ENCODE measurements around the gene NPS. TPM values are rescaled to one million over a fixed set of nuclear protein-coding genes. Genes with fewer than 3 reads are reported as not detected.

NPS gene
- total and polyA plus RNA-seq, 3 donors from 2014 or later: not detected

GRCh38 chr10:127570036-127570435 lies 20.9 kb downstream of the NPS start:
- Histone ChIP-seq H3K4me3 (no peak overlapping the region), H3K36me3 (ENCODE audit: low read depth, missing control alignments) (no peaks in the 10 kb centered on the region), H3K9me3 (no peaks in the 10 kb centered on the region), H3K27me3 (no peaks in the 10 kb centered on the region), H3K27ac (no peak overlapping the region), H3K4me1 (peaks cover 1% of the 10 kb centered on the region)
- intact Hi-C loops (cut with DNase I; ENCODE audit: low total_unique reads): no loop called here
- TF ChIP-seq, protein P1, sequence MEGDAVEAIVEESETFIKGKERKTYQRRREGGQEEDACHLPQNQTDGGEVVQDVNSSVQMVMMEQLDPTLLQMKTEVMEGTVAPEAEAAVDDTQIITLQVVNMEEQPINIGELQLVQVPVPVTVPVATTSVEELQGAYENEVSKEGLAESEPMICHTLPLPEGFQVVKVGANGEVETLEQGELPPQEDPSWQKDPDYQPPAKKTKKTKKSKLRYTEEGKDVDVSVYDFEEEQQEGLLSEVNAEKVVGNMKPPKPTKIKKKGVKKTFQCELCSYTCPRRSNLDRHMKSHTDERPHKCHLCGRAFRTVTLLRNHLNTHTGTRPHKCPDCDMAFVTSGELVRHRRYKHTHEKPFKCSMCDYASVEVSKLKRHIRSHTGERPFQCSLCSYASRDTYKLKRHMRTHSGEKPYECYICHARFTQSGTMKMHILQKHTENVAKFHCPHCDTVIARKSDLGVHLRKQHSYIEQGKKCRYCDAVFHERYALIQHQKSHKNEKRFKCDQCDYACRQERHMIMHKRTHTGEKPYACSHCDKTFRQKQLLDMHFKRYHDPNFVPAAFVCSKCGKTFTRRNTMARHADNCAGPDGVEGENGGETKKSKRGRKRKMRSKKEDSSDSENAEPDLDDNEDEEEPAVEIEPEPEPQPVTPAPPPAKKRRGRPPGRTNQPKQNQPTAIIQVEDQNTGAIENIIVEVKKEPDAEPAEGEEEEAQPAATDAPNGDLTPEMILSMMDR (IDR thresholded peaks at IDR 0.05): no peak
- no peak for TF ChIP-seq POLR2A (IDR thresholded peaks at IDR 0.05)
- DNase-seq: no peak
- WGBS, 2 donors: 81 to 87% methylated on average over 3 of the region's 3 CpGs

DNA sequence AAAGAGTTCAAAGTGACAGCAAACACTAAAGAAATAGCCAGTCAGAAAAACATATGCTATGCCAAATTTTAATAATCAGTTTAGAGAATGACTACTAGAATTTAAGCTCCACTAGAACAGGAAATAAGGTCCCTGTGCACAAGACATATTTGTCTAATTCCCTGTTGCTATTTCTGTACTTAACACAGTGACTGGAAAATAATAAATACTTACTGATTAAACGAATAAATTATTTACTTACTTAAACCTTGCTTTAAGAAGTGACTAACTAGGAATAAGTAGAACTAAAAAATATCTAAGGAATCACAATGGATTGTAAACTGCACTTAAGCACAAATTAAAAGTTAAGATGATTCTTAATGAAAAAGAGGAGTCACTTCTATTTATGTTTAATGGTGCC lies 22.3 kb downstream of the NPS start:
- H3K27me3 ChIP-seq: no peaks in the 10 kb centered on the region
- TF ChIP-seq POLR2A (IDR thresholded peaks at IDR 0.05): no peak
- TF ChIP-seq, protein P1 (IDR thresholded peaks at IDR 0.05): no peak
- H3K27ac ChIP-seq: no peak overlapping the region
- no peak overlapping the region for H3K4me3 ChIP-seq
- intact Hi-C loops (cut with DNase I; ENCODE audit: low total_unique reads): no loop called here
- WGBS, 2 donors: 50 to 58% methylated on average over 1 of the region's 1 CpG
- H3K4me1 ChIP-seq: peaks cover 7% of the 10 kb centered on the region
- no peaks in the 10 kb centered on the region for H3K9me3 ChIP-seq
- H3K36me3 ChIP-seq (ENCODE audit: low read depth, missing control alignments): no peaks in the 10 kb centered on the region
- no peak for DNase-seq

- Histone ChIP-seq H3K27ac (no peak overlapping the region), H3K9me3 (no peaks in the 10 kb centered on the region), H3K4me1 (peaks cover 17% of the 10 kb centered on the region), H3K27me3 (no peaks in the 10 kb centered on the region), H3K36me3 (ENCODE audit: low read depth, missing control alignments) (no peaks in the 10 kb centered on the region), H3K4me3 (no peak overlapping the region)
- intact Hi-C loops (cut with DNase I; ENCODE audit: low total_unique reads): no loop called here
- WGBS, 2 donors: 22 to 46% methylated on average over 3 of the region's 3 CpGs
- DNase-seq: peak; percentile 68
- TF ChIP-seq POLR2A (IDR thresholded peaks at IDR 0.05): no peak
- TF ChIP-seq, protein P1 (IDR thresholded peaks at IDR 0.05): no peak
These were observed 26.9 kb downstream of the NPS start for GRCh38 chr10:127576051-127576450.

DNA sequence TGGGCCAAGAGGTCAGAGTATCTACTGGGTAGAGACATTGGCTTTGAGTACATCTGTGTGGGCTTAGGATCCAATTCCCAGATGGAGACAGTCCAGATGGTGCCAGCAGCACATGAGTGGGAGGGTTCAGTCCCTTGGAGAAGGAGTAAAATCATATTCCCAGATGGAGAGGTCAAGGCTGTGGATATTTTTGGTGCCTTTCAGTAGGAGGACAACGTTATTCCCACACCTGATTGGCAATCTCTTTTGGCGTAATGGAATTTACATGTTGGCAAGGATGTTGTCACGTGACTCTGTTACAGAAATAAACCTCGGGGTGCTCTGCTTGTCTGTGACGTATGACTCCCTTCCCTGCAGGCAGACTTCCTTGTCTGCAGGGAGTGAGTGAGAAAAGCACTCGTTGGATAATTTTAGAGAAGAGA lies 27.6 kb downstream of the NPS start:
- H3K4me3 ChIP-seq: no peak overlapping the region
- TF ChIP-seq, protein P1 (IDR thresholded peaks at IDR 0.05): no peak
- no peak for TF ChIP-seq POLR2A (IDR thresholded peaks at IDR 0.05)
- H3K9me3 ChIP-seq: no peaks in the 10 kb centered on the region
- H3K4me1 ChIP-seq: peaks cover 17% of the 10 kb centered on the region
- H3K36me3 ChIP-seq (ENCODE audit: low read depth, missing control alignments): no peaks in the 10 kb centered on the region
- H3K27me3 ChIP-seq: no peaks in the 10 kb centered on the region
- WGBS, 2 donors: 23 to 28% methylated on average over 6 of the region's 6 CpGs
- no peak overlapping the region for H3K27ac ChIP-seq
- intact Hi-C loops (cut with DNase I; ENCODE audit: low total_unique reads): no loop called here
- DNase-seq: peak; percentile 27

Measured in testis (tissue), 3 donors.